Activated T-helper 1 cell treated with Interleukin-2 at 50 U/mL for 16 hours (primary cell): ENCODE data around the gene PALLD.
"Not testable (repeated sequence)": the region's sequence is repeated elsewhere in the genome, so short reads cannot be mapped to it uniquely, and the experiment has no call there.

Source experiments
- DNase-seq: peaks from one replicate; pipeline ENCODE4 v3.0.0-alpha.2; 2020; ENCODE audit warnings: low read depth

PALLD gene

GRCh38 chr4:168496834-168497233 is at the start of gene PALLD:
PALLD (plus strand) TSS chr4:168497052.
- DNase-seq = no peak

GRCh38 chr4:168449063-168449462 is 47.8 kb upstream of the PALLD start:
- DNase-seq = not testable (repeated sequence)

GRCh38 chr4:168449719-168450452 is 47.0 kb upstream of the PALLD start:
- no peak for DNase-seq

- DNase-seq = no peak
These were observed 45.5 kb upstream of the PALLD start for GRCh38 chr4:168451331-168451730.

- DNase-seq = no peak
These were observed 45.0 kb upstream of the PALLD start for GRCh38 chr4:168451744-168452390.

- no peak for DNase-seq
These were observed 43.7 kb upstream of the PALLD start for GRCh38 chr4:168453146-168453545.

GRCh38 chr4:168458256-168458655 is 38.6 kb upstream of the PALLD start:
- DNase-seq = not testable (repeated sequence)

GRCh38 chr4:168461821-168462220 is 35.0 kb upstream of the PALLD start:
- no peak for DNase-seq

GRCh38 chr4:168472920-168473319 is 23.9 kb upstream of the PALLD start:
- DNase-seq = no peak

GRCh38 chr4:168474660-168475320 is 22.1 kb upstream of the PALLD start:
- no peak for DNase-seq

GRCh38 chr4:168475745-168476144 is 21.1 kb upstream of the PALLD start:
- no peak for DNase-seq

- no peak for DNase-seq
These were observed 18.0 kb upstream of the PALLD start for GRCh38 chr4:168478868-168479267.

GRCh38 chr4:168480931-168481611 is 15.8 kb upstream of the PALLD start:
- DNase-seq = no peak

- no peak for DNase-seq
These were observed 13.0 kb upstream of the PALLD start for GRCh38 chr4:168483811-168484210.

- no peak for DNase-seq
These were observed 12.2 kb upstream of the PALLD start for GRCh38 chr4:168484626-168485025.

- no peak for DNase-seq
These were observed 11.5 kb upstream of the PALLD start for GRCh38 chr4:168485156-168485910.

- DNase-seq = no peak
These were observed 10.0 kb upstream of the PALLD start for GRCh38 chr4:168486912-168487281.

- no peak for DNase-seq
These were observed 9.4 kb upstream of the PALLD start for GRCh38 chr4:168487282-168488035.

GRCh38 chr4:168488869-168489274 is 8.0 kb upstream of the PALLD start:
- no peak for DNase-seq

GRCh38 chr4:168489616-168490015 is 7.2 kb upstream of the PALLD start:
- no peak for DNase-seq

GRCh38 chr4:168490711-168491110 is 6.1 kb upstream of the PALLD start:
- DNase-seq = no peak
